HCT116 (cell line): ENCODE results near the gene GMDS. TPM values are rescaled to one million over a fixed set of nuclear protein-coding genes. Genes with fewer than 3 reads are reported as not detected.

Experiments used
- ATAC-seq: fragments of 200-7000 bp; cut with Tn5 transposase; 2 replicates; pipeline ENCODE4 v1.9.1; 2020; ENCODE audit warnings: mild to moderate bottlenecking, moderate library complexity
- BruUV-seq: library from RNA; stranded (reverse); fragments of 400-500 nt; replicated peaks from 2 replicates; lab custom pipeline; 2021; lab: Mats Ljungman, UMichigan
- CTCF ChIA-PET: fragments of 300-600 bp; sonication (Branson Sonifier 250); formaldehyde crosslinking; loops from one replicate; lab custom pipeline; 2021; ENCODE audit warnings: antibody characterized with exemption; lab: Charles Lee
- POLR2A ChIA-PET: fragments of 300-600, 350-600 bp; sonication (Branson Sonifier 250); formaldehyde crosslinking; loops from one replicate; lab custom pipeline; 2021; ENCODE audit warnings: antibody characterized with exemption; lab: Charles Lee
- RAD21 ChIA-PET, 2 experiments: fragments of 300-600 bp; sonication (Branson Sonifier 250); formaldehyde crosslinking; loops; one replicate each; lab custom pipeline; 2023; ENCODE audit warnings: low total read pairs in 2 of 2; ENCODE audit not compliant: uncharacterized antibody in 2 of 2, unreplicated experiment in 2 of 2, low non-redundant PET in 1 of 2; lab: Charles Lee
- DNase-seq: peaks from one replicate; pipeline ENCODE4 v3.0.0-alpha.2; 2010; ENCODE audit warnings: low read depth, low spot score
- H2AFZ ChIP-seq: fragments of 200-600 bp; shearing (Covaris generic), sonication (generic); 2 replicates; pipeline ENCODE4 v1.6.1; 2017; ENCODE audit warnings: low read depth, mixed run types, mixed read lengths, antibody characterized with exemption, low read length; ENCODE audit not compliant: poor library complexity, severe bottlenecking
- H3K27ac ChIP-seq: 2 replicates; pipeline ENCODE4 v1.5.1; 2012; ENCODE audit warnings: low read depth, low read length
- H3K27me3 ChIP-seq: fragments of 200-600 bp; sonication (generic); 2 replicates; pipeline ENCODE4 v1.6.1; 2016; ENCODE audit warnings: mixed run types, low read length, mixed read lengths; ENCODE audit not compliant: insufficient read depth
- H3K36me3 ChIP-seq, 2 experiments: fragments of 200-500 bp in 1 of 2; fragments of 200-600 bp in 1 of 2; sonication (Bioruptor generic) in 1 of 2; sonication (generic) in 1 of 2; 2 replicates each; pipeline versions ENCODE4 v1.5.1 to v1.6.1; 2014 to 2016; ENCODE audit warnings: low read length in 2 of 2, inconsistent platforms in 1 of 2, mixed read lengths in 1 of 2, mixed run types in 1 of 2; ENCODE audit not compliant: insufficient read depth in 2 of 2, control insufficient read depth in 1 of 2
- H3K4me1 ChIP-seq, 2 experiments: fragments of 200-600 bp in 1 of 2; sonication (generic) in 1 of 2; 2 replicates each; pipeline versions ENCODE4 v1.5.1 to v1.6.1; 2012 to 2017; ENCODE audit warnings: low read length in 2 of 2, inconsistent platforms in 1 of 2, mild to moderate bottlenecking in 1 of 2, mixed read lengths in 1 of 2, mixed run types in 1 of 2, moderate library complexity in 1 of 2; ENCODE audit not compliant: insufficient read depth in 2 of 2, control insufficient read depth in 1 of 2
- H3K4me2 ChIP-seq: fragments of 200-600 bp; sonication (generic); 2 replicates; pipeline ENCODE4 v1.6.1; 2017; ENCODE audit warnings: mixed run types, low read length, mixed read lengths
- H3K4me3 ChIP-seq, 2 experiments: fragments of 200-600 bp in 1 of 2; sonication (generic) in 1 of 2; replicated peaks in 1 of 2; 2 replicates each; pipeline ENCODE4 v1.5.1; 2011 to 2016; ENCODE audit warnings: low read length in 2 of 2, control low read depth in 1 of 2, low read depth in 1 of 2, mild to moderate bottlenecking in 1 of 2, mixed read lengths in 1 of 2, mixed run types in 1 of 2
- H3K79me2 ChIP-seq: fragments of 200-600 bp; sonication (generic); 2 replicates; pipeline ENCODE4 v1.6.1; 2017; ENCODE audit warnings: mild to moderate bottlenecking, mixed run types, low read length, moderate library complexity, mixed read lengths; ENCODE audit not compliant: insufficient read depth
- H3K9ac ChIP-seq: fragments of 200-600 bp; sonication (generic); 2 replicates; pipeline ENCODE4 v1.6.1; 2016; ENCODE audit warnings: low read length, mixed read lengths
- H3K9me2 ChIP-seq: fragments of 200-600 bp; sonication (generic), shearing (Covaris generic); 2 replicates; pipeline ENCODE4 v1.6.1; 2017; ENCODE audit warnings: mixed run types, mild to moderate bottlenecking, moderate library complexity; ENCODE audit not compliant: insufficient read depth
- H3K9me3 ChIP-seq, 2 experiments: fragments of 200-500 bp in 1 of 2; fragments of 200-600 bp in 1 of 2; sonication (Bioruptor generic) in 1 of 2; sonication (generic) in 1 of 2; 2 replicates each; pipeline ENCODE4 v1.6.1; 2014 to 2017; ENCODE audit warnings: low read length in 2 of 2, mixed read lengths in 2 of 2, inconsistent platforms in 1 of 2, low read depth in 1 of 2, mild to moderate bottlenecking in 1 of 2, mixed run types in 1 of 2, moderate library complexity in 1 of 2; ENCODE audit not compliant: control insufficient read depth in 1 of 2, insufficient read depth in 1 of 2
- H4K20me1 ChIP-seq: fragments of 200-600 bp; sonication (generic), shearing (Covaris generic); 2 replicates; pipeline ENCODE4 v1.6.1; 2017; ENCODE audit warnings: mixed run types, mild to moderate bottlenecking, moderate library complexity; ENCODE audit not compliant: insufficient read depth
- CEBPB ChIP-seq: IDR thresholded peaks from 2 replicates; pipeline ENCODE4 v1.6.1; 2012; ENCODE audit warnings: low read depth
- REST ChIP-seq: IDR thresholded peaks from 2 replicates; pipeline ENCODE4 v1.6.1; 2012; ENCODE audit warnings: low read depth
- intact Hi-C: fragments of 100-400 bp; cut with micrococcal nuclease; formaldehyde crosslinking; loops from 2 replicates; pipeline ENCODE4 v1.10.0; 2022
- total RNA-seq: library from RNA; stranded (reverse); gene quantifications from one replicate; pipeline ENCODE4 v1.2.1, GENCODE V29; 2021; ENCODE audit not compliant: unreplicated experiment
- TF ChIP-seq, protein P1 (sequence below): IDR thresholded peaks from 2 replicates; pipeline ENCODE4 v1.6.1; 2011; ENCODE audit warnings: mild to moderate bottlenecking, low read length, moderate library complexity; ENCODE audit not compliant: insufficient replicate concordance; ENCODE audit errors: extremely low read depth

The GMDS gene
- total RNA-seq, 1 experiment from 2014 or later, result 34.4 TPM

DNA sequence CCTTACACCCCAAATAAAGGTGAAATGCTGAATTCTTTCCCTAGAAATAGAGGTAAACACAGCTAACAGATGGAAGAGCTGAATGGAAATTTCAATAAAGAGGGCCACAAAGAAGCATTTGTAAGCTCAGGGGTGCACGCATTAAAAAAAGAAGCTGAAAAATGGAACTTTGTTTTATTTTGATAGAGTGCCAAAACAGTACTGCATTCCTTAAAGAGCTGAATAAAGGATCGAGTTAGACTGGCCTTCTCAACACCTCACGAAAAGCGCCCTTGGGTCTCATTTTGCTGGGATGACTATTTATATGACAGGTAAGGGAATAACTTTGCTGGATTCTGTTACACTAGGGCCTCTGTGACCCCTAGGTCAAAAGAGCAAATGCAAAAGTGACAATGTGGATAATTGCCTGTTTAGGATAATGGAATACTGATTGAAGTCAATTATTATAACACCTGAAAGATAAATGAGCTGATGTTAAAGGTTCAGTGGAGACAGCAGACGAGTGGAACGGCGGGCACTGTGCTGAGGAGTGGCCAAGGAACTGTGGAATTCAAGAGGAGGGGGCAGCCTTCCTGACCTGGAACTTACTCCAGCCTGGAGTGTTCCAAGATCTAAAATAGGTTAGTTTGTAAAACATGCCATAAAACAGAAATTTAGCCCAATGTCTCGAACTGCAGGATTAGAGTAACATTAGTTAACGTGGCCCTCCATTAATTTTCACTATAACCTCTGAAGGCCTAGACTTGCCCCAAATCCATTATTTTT is 467.3 kb downstream of the GMDS start:
- BruUV-seq, result no TSS peak
- RAD21 ChIA-PET, result no interaction called here
- no peak for DNase-seq
- TF ChIP-seq, protein P1, sequence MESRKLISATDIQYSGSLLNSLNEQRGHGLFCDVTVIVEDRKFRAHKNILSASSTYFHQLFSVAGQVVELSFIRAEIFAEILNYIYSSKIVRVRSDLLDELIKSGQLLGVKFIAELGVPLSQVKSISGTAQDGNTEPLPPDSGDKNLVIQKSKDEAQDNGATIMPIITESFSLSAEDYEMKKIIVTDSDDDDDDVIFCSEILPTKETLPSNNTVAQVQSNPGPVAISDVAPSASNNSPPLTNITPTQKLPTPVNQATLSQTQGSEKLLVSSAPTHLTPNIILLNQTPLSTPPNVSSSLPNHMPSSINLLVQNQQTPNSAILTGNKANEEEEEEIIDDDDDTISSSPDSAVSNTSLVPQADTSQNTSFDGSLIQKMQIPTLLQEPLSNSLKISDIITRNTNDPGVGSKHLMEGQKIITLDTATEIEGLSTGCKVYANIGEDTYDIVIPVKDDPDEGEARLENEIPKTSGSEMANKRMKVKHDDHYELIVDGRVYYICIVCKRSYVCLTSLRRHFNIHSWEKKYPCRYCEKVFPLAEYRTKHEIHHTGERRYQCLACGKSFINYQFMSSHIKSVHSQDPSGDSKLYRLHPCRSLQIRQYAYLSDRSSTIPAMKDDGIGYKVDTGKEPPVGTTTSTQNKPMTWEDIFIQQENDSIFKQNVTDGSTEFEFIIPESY, result no peak
- no peak for TF ChIP-seq CEBPB
- TF ChIP-seq REST, result no peak
- Histone ChIP-seq H2AFZ (no peak overlapping the region), H3K27me3 (no peaks in the 10 kb centered on the region), H3K4me3 (no peak overlapping the region), H4K20me1 (no peaks in the 10 kb centered on the region), H3K4me2 (no peak overlapping the region), H3K4me1 (peaks cover 21 to 26% of the 10 kb centered on the region in 2 experiments; a peak in 3 of 4 replicates), H3K9me2 (no peaks in the 10 kb centered on the region), H3K9me3 (no peaks in the 10 kb centered on the region), H3K36me3 (no peaks in the 10 kb centered on the region), H3K9ac (no peak overlapping the region), H3K79me2 (no peaks in the 10 kb centered on the region), H3K27ac (no peak overlapping the region)
- intact Hi-C loops, result no loop called here
- no peak for ATAC-seq
- POLR2A ChIA-PET, result no interaction called here
- CTCF ChIA-PET, result no interaction called here
